ENCODE data around the gene DLL1. TPM values are rescaled to one million over a fixed set of nuclear protein-coding genes. Genes with fewer than 3 reads are reported as not detected.

Gene DLL1
- total and polyA plus RNA-seq, 9 of the 15 experiments (the other 6 are each of a cell fraction or from before 2014, with no cell fraction given) = not detected

- TF ChIP-seq YY1 (IDR thresholded peaks at IDR 0.05; ENCODE audit: borderline replicate concordance in 1 of 3, control insufficient read depth in 1 of 3, extremely low read depth in 1 of 3, insufficient read depth in 3 of 3, insufficient read length in 1 of 3, insufficient replicate concordance in 2 of 3, low read depth in 1 of 3, low read length in 2 of 3) (no peak), SRSF3 (IDR thresholded peaks at IDR 0.05; ENCODE audit: insufficient read depth, low read length) (no peak), PHF8 (IDR thresholded peaks at IDR 0.05; ENCODE audit: borderline replicate concordance, low read length) (no peak), NR4A1 (CRISPR knock-in tag; IDR thresholded peaks at IDR 0.05) (no peak), NR4A1 (tag; IDR thresholded peaks at IDR 0.05) (no peak), ZNF444 (CRISPR knock-in tag; IDR thresholded peaks at IDR 0.05) (no peak), ZNF57 (CRISPR knock-in tag; IDR thresholded peaks at IDR 0.05) (0 out of 2 replicates have a peak, but pooled peaks have one; percentile 10), L3MBTL2 (IDR thresholded peaks at IDR 0.05) (no peak), EWSR1 (IDR thresholded peaks at IDR 0.05; ENCODE audit: borderline replicate concordance, low read depth, partially characterized antibody) (no peak), EGR1 (conservative IDR thresholded peaks at IDR 0.05) (no peak), CAMTA2 (CRISPR knock-in tag; conservative IDR thresholded peaks at IDR 0.05) (no peak), ZNF518B (CRISPR knock-in tag; IDR thresholded peaks at IDR 0.05) (no peak), HDAC8 (tag; IDR thresholded peaks at IDR 0.05) (no peak), BCLAF1 (IDR thresholded peaks at IDR 0.05; ENCODE audit: borderline replicate concordance in 1 of 2, control insufficient read depth in 1 of 2, low read depth in 2 of 2, low read length in 1 of 2) (no peak), ZNF431 (CRISPR knock-in tag; IDR thresholded peaks at IDR 0.05) (0 out of 2 replicates have a peak, but pooled peaks have one; percentile 7), GABPB1 (CRISPR knock-in tag; IDR thresholded peaks at IDR 0.05) (no peak), MTA2 (IDR thresholded peaks at IDR 0.05; ENCODE audit: low read depth) (no peak), NR2C1 (IDR thresholded peaks at IDR 0.05) (no peak), NR2C1 (tag; IDR thresholded peaks at IDR 0.05) (no peak), PRMT5 (CRISPR knock-in tag; IDR thresholded peaks at IDR 0.05) (no peak), MCM7 (IDR thresholded peaks at IDR 0.05) (no peak), NFIX (CRISPR knock-in tag; IDR thresholded peaks at IDR 0.05; ENCODE audit: low read depth) (no peak)
Observed at GRCh38 chr6:170305805-170306323, 15.0 kb upstream of the DLL1 start (continued).
